IMR-90 (cell line): Measurements from ENCODE around the gene SCLY. TPM values are rescaled to one million over a fixed set of nuclear protein-coding genes. Genes with fewer than 3 reads are reported as not detected.

ENCODE experiments used
- ATAC-seq: fragments of 200-7000 bp; cut with Tn5 transposase; 2 replicates; pipeline ENCODE4 v1.9.1; 2020; ENCODE audit warnings: low read depth, mild to moderate bottlenecking, moderate library complexity
- BruUV-seq: library from RNA; stranded (reverse); fragments of 400-500 nt; replicated peaks from 2 replicates; lab custom pipeline; 2021; lab: Mats Ljungman, UMichigan
- CTCF ChIA-PET: fragments of 300-600 bp; formaldehyde crosslinking; extraction: SDS; loops from one replicate; lab custom pipeline; 2021; ENCODE audit warnings: antibody characterized with exemption; lab: Yijun Ruan, JAX
- POLR2A ChIA-PET: fragments of 300-600 bp; sonication (Branson Sonifier 250); formaldehyde crosslinking; loops from one replicate; lab custom pipeline; 2022; ENCODE audit warnings: antibody characterized with exemption; ENCODE audit not compliant: unreplicated experiment; lab: Charles Lee
- DNase-seq: peaks from one replicate; pipeline ENCODE4 v3.0.0; 2013
- H2AFZ ChIP-seq: replicated peaks from 2 replicates; pipeline ENCODE3; 2013; ENCODE audit warnings: low read length, mild to moderate bottlenecking; ENCODE audit not compliant: poor library complexity
- H2AK5ac ChIP-seq: 2 replicates; pipeline ENCODE4 v1.6.1; 2013; ENCODE audit warnings: low read depth, low read length, inconsistent platforms
- H2AK9ac ChIP-seq: replicated peaks from 2 replicates; pipeline ENCODE3; 2013; ENCODE audit warnings: mild to moderate bottlenecking, low read depth, low read length, moderate library complexity; ENCODE audit not compliant: poor library complexity
- H2BK120ac ChIP-seq: 2 replicates; pipeline ENCODE4 v1.6.1; 2013; ENCODE audit warnings: low read depth, low read length, inconsistent platforms
- H2BK15ac ChIP-seq: 3 replicates; pipeline ENCODE4 v1.6.1; 2013; ENCODE audit warnings: low read depth, low read length, inconsistent platforms
- H2BK20ac ChIP-seq: 2 replicates; pipeline ENCODE4 v1.6.1; 2013; ENCODE audit warnings: low read depth, mild to moderate bottlenecking, inconsistent platforms, low read length, moderate library complexity
- H2BK5ac ChIP-seq: 2 replicates; pipeline ENCODE4 v1.6.1; 2013; ENCODE audit warnings: mild to moderate bottlenecking, low read depth, low read length, inconsistent platforms; ENCODE audit not compliant: poor library complexity, severe bottlenecking
- H3K14ac ChIP-seq: replicated peaks from 2 replicates; pipeline ENCODE4 v1.6.1; 2013; ENCODE audit warnings: low read depth, low read length, inconsistent platforms
- H3K18ac ChIP-seq: 2 replicates; pipeline ENCODE4 v1.6.1; 2013; ENCODE audit warnings: low read depth, low read length, control low read depth
- H3K23ac ChIP-seq: 2 replicates; pipeline ENCODE4 v1.6.1; 2013; ENCODE audit warnings: low read depth, low read length, inconsistent platforms
- H3K27ac ChIP-seq: 2 replicates; pipeline ENCODE4 v1.5.1; 2013; ENCODE audit warnings: mild to moderate bottlenecking, control low read depth, low read length; ENCODE audit not compliant: insufficient read depth
- H3K27me3 ChIP-seq: 2 replicates; pipeline ENCODE4 v1.6.1; 2013; ENCODE audit warnings: low read length; ENCODE audit not compliant: control insufficient read depth, insufficient read depth
- H3K36me3 ChIP-seq: 2 replicates; pipeline ENCODE4 v1.6.1; 2013; ENCODE audit warnings: low read length, mixed read lengths; ENCODE audit not compliant: control insufficient read depth, insufficient read depth
- H3K4ac ChIP-seq: 2 replicates; pipeline ENCODE4 v1.6.1; 2013; ENCODE audit warnings: low read depth, low read length, inconsistent platforms
- H3K4me1 ChIP-seq: 2 replicates; pipeline ENCODE4 v1.6.1; 2013; ENCODE audit warnings: low read length, mixed read lengths; ENCODE audit not compliant: control insufficient read depth, insufficient read depth
- H3K4me2 ChIP-seq: 2 replicates; pipeline ENCODE4 v1.6.1; 2013; ENCODE audit warnings: low read depth, mild to moderate bottlenecking, control low read depth, low read length, moderate library complexity
- H3K4me3 ChIP-seq: 2 replicates; pipeline ENCODE4 v1.5.1; 2013; ENCODE audit warnings: low read depth, mild to moderate bottlenecking, control low read depth, low read length, moderate library complexity; ENCODE audit not compliant: insufficient read depth
- H3K56ac ChIP-seq: 2 replicates; pipeline ENCODE4 v1.6.1; 2013; ENCODE audit warnings: low read length, inconsistent platforms; ENCODE audit not compliant: insufficient read depth; ENCODE audit errors: extremely low read depth
- H3K79me1 ChIP-seq, 2 experiments: 2 replicates each; pipeline ENCODE4 v1.6.1; 2013; ENCODE audit warnings: low read length in 2 of 2, inconsistent platforms in 1 of 2, low read depth in 1 of 2
- H3K9ac ChIP-seq: 2 replicates; pipeline ENCODE4 v1.6.1; 2013; ENCODE audit warnings: low read depth, low read length, control low read depth
- H3K9me1 ChIP-seq: 2 replicates; pipeline ENCODE4 v1.6.1; 2013; ENCODE audit warnings: low read length, inconsistent platforms; ENCODE audit not compliant: insufficient read depth
- H3K9me3 ChIP-seq: 2 replicates; pipeline ENCODE4 v1.6.1; 2013; ENCODE audit warnings: low read length; ENCODE audit not compliant: control insufficient read depth, insufficient read depth
- H4K20me1 ChIP-seq: 2 replicates; pipeline ENCODE4 v1.6.1; 2013; ENCODE audit warnings: low read length, inconsistent platforms; ENCODE audit not compliant: insufficient read depth
- H4K5ac ChIP-seq: 2 replicates; pipeline ENCODE4 v1.6.1; 2013; ENCODE audit warnings: mild to moderate bottlenecking, low read depth, low read length, control low read depth
- H4K8ac ChIP-seq, 2 experiments: 2 replicates each; pipeline ENCODE4 v1.6.1; 2013; ENCODE audit warnings: low read depth in 2 of 2, low read length in 2 of 2, control low read depth in 1 of 2, inconsistent platforms in 1 of 2
- H4K91ac ChIP-seq: 2 replicates; pipeline ENCODE4 v1.6.1; 2013; ENCODE audit warnings: low read depth, low read length, inconsistent platforms; ENCODE audit not compliant: insufficient read depth
- CEBPB ChIP-seq: IDR thresholded peaks from 2 replicates; pipeline ENCODE4 v1.6.1; 2012; ENCODE audit warnings: low read depth, low read length, improper control_type of control experiment
- CHD1 ChIP-seq: IDR thresholded peaks from 2 replicates; pipeline ENCODE4 v1.6.1; 2012; ENCODE audit warnings: low read depth, low read length, improper control_type of control experiment
- CTCF ChIP-seq: conservative IDR thresholded peaks from 2 replicates; pipeline ENCODE4 v1.5.1; 2012; ENCODE audit warnings: mild to moderate bottlenecking, low read depth, low read length, improper control_type of control experiment
- ELK1 ChIP-seq: fragments of 150-350 bp; IDR thresholded peaks from 2 replicates; pipeline ENCODE4 v1.6.1; 2016; ENCODE audit warnings: low read depth, mild to moderate bottlenecking, low read length, moderate library complexity, borderline replicate concordance
- FOS ChIP-seq: fragments of 150-350 bp; IDR thresholded peaks from 2 replicates; pipeline ENCODE4 v1.6.1; 2016; ENCODE audit warnings: low read depth, low read length
- MAFK ChIP-seq: IDR thresholded peaks from 2 replicates; pipeline ENCODE4 v1.6.1; 2012; ENCODE audit warnings: low read depth, low read length, improper control_type of control experiment
- MAZ ChIP-seq: IDR thresholded peaks from 2 replicates; pipeline ENCODE4 v1.6.1; 2012; ENCODE audit warnings: low read depth, mild to moderate bottlenecking, low read length, improper control_type of control experiment, moderate library complexity, borderline replicate concordance
- MXI1 ChIP-seq: IDR thresholded peaks from 2 replicates; pipeline ENCODE4 v1.6.1; 2012; ENCODE audit warnings: low read depth, mild to moderate bottlenecking, low read length, moderate library complexity, borderline replicate concordance
- POLR2A ChIP-seq: IDR thresholded peaks from 2 replicates; pipeline ENCODE4 v1.6.1; 2012; ENCODE audit warnings: mild to moderate bottlenecking, low read depth, low read length
- RAD21 ChIP-seq: IDR thresholded peaks from 2 replicates; pipeline ENCODE4 v1.6.1; 2012; ENCODE audit warnings: low read length, improper control_type of control experiment
- RCOR1 ChIP-seq: IDR thresholded peaks from 2 replicates; pipeline ENCODE4 v1.6.1; 2012; ENCODE audit warnings: mild to moderate bottlenecking, low read length, improper control_type of control experiment; ENCODE audit not compliant: insufficient replicate concordance
- RFX5 ChIP-seq: IDR thresholded peaks from 2 replicates; pipeline ENCODE4 v1.8.0; 2012; ENCODE audit warnings: low read depth, mild to moderate bottlenecking, low read length, moderate library complexity
- SMC3 ChIP-seq: fragments of 150-350 bp; IDR thresholded peaks from 2 replicates; pipeline ENCODE4 v1.6.1; 2016; ENCODE audit warnings: low read depth, mild to moderate bottlenecking, antibody characterized with exemption, low read length, moderate library complexity
- USF2 ChIP-seq: fragments of 150-350 bp; IDR thresholded peaks from 2 replicates; pipeline ENCODE4 v1.6.1; 2017; ENCODE audit warnings: mild to moderate bottlenecking, antibody characterized with exemption, low read length, low read depth
- WGBS, 2 experiments: methylation state at CpG; one replicate each; pipeline versions ENCODE4 v1.1.5 to v1.1.7; 2013; ENCODE audit warnings: missing lambda C conversion rate in 2 of 2; ENCODE audit not compliant: insufficient read length in 1 of 2; ENCODE audit errors: extremely low coverage in 2 of 2; 5-methylcytosine and 5-hydroxymethylcytosine counted together
- dilution Hi-C: fragments of 300-500 bp; cut with HindIII; formaldehyde crosslinking; loops from one replicate; pipeline ENCODE4 v1.14.3; 2018; ENCODE audit warnings: low sequenced_read_pairs; ENCODE audit not compliant: unreplicated experiment
- in situ Hi-C: fragments of 300-500 bp; cut with MboI; formaldehyde crosslinking; loops from 3 replicates; pipeline ENCODE4 v1.14.3; 2019; ENCODE audit warnings: low sequenced_read_pairs, inconsistent platforms, mixed read lengths
- intact Hi-C: fragments of 100-400 bp; cut with micrococcal nuclease; formaldehyde crosslinking; loops from 2 replicates; pipeline ENCODE4 v1.10.0; 2022
- polyA plus RNA-seq, 3 experiments: library from polyadenylated mRNA; depleted of rRNA; stranded (reverse); fragments of >200 nt; gene quantifications; 2 replicates each; pipeline ENCODE4 v1.2.3, GENCODE V29; 2012; ENCODE audit warnings: low replicate concordance in 1 of 3
- total RNA-seq: library from RNA; depleted of rRNA; stranded (reverse); fragments of >200 nt; gene quantifications from 2 replicates; pipeline ENCODE4 v1.2.3, GENCODE V29; 2012

SCLY gene
- total and polyA plus RNA-seq, 2 of the 4 experiments (the other 2 are of a cell fraction) = 8.6 to 10.5 TPM

- intact Hi-C loops (no loop called here), dilution Hi-C loops (no loop called here), in situ Hi-C loops (no loop called here)
- DNase-seq (no peak), ATAC-seq (no peak)
- H3K27me3 ChIP-seq = no peaks in the 10 kb centered on the region
- TF ChIP-seq RCOR1 (no peak), CEBPB (no peak), USF2 (no peak), RAD21 (no peak), POLR2A (no peak), CTCF (no peak), SMC3 (no peak), MAFK (no peak), FOS (no peak), RFX5 (no peak), CHD1 (no peak), MAZ (no peak), MXI1 (no peak), ELK1 (no peak)
- BruUV-seq = no TSS peak
- no peak overlapping the region for H3K18ac ChIP-seq
- H4K20me1 ChIP-seq = no peaks in the 10 kb centered on the region
- 98% methylated on average over 8 of the region's 15 CpGs; no CpG with 5 or more reads in 1 of the 2 experiments for WGBS, 2 experiments
- no peak overlapping the region for H3K27ac ChIP-seq
- no peak overlapping the region for H2BK5ac ChIP-seq
- CTCF ChIA-PET = interaction anchor here (0.6 kb wide), 1 partner anchor 1158 kb away, joined by 3 read pairs; no protein-coding TSS in a partner anchor
- peak overlapping the region; percentile 21 for H2AFZ ChIP-seq
- no peaks in the 10 kb centered on the region for H3K36me3 ChIP-seq
- H3K4me2 ChIP-seq = no peak overlapping the region
- no peak overlapping the region for H3K9ac ChIP-seq
- H4K8ac ChIP-seq = no peak overlapping the region
- no peak overlapping the region for H4K5ac ChIP-seq
- H2AK9ac ChIP-seq = no peak overlapping the region
- no peak overlapping the region for H3K23ac ChIP-seq
- H3K79me1 ChIP-seq = no peaks in the 10 kb centered on the region
- 0 out of 2 replicates have a peak, but pooled peaks cover 4% of the 10 kb centered on the region for H3K9me1 ChIP-seq
- no peak overlapping the region for H2BK15ac ChIP-seq
- no peak overlapping the region for H4K91ac ChIP-seq
- H3K4ac ChIP-seq = no peak overlapping the region; the same call in 1 of the 2 replicates
- POLR2A ChIA-PET = no interaction called here
- no peak overlapping the region for H3K56ac ChIP-seq
- H3K4me1 ChIP-seq = peaks cover 6% of the 10 kb centered on the region
- H2BK20ac ChIP-seq = no peak overlapping the region
- no peak overlapping the region for H2BK120ac ChIP-seq
- no peak overlapping the region for H3K14ac ChIP-seq
- no peaks in the 10 kb centered on the region for H3K9me3 ChIP-seq
- 0 out of 2 replicates have a peak overlapping the region, but pooled peaks have one; percentile 16 for H2AK5ac ChIP-seq
- H3K4me3 ChIP-seq = no peak overlapping the region
Measured at GRCh38 chr2:238148981-238149380, 88.2 kb downstream of the SCLY start.
